Activated effector memory CD4-positive, alpha-beta T cell treated with Interleukin-2 at 50 U/mL for 16 hours (primary cell): ENCODE results near the gene OR8S1.
"Not testable (repeated sequence)": the region's sequence is repeated elsewhere in the genome, so short reads cannot be mapped to it uniquely, and the experiment has no call there.

Experiments
- DNase-seq: peaks from one replicate; pipeline ENCODE4 v3.0.0-alpha.2; 2020

Gene OR8S1, protein sequence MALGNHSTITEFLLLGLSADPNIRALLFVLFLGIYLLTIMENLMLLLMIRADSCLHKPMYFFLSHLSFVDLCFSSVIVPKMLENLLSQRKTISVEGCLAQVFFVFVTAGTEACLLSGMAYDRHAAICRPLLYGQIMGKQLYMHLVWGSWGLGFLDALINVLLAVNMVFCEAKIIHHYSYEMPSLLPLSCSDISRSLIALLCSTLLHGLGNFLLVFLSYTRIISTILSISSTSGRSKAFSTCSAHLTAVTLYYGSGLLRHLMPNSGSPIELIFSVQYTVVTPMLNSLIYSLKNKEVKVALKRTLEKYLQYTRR

DNA sequence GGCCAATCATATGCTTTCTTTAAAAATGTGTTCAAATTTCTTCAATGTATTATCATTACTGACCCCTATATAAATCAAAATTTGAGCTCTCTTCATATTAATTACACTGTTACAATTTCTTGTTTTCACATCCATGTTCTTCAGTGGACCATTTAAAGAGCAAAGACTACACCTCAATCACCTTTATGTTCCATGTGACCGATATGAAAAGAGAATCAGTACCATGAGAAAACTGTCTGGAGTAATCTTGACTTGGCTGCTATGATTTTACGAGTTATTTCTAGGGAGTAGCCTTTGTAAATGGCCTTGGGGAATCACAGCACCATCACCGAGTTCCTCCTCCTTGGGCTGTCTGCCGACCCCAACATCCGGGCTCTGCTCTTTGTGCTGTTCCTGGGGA is at the start of gene OR8S1:
Gene OR8S1 (plus strand): TSS at position 301 of the 400 bp plus-strand sequence. CDS start 0 bp downstream, at position 301.
- no peak for DNase-seq

DNA sequence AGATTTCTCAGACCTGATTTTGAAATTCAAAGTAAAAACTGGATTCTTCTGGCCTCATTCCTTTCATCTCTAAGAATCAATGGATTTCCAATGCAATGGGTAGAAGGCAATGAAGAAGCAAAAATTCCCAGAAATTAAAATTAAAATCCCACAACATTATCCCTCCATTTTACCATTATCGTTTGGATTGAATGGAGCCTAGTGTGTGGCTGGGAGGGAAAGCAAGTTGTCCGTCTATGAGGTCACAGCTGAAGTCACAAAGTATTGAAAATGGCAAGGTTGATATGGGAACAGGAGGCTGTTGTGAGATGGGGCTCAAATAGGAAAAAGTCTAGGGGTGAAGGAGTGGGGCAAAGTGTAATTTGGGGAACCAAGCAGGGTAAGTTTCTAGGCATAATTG is 43.2 kb upstream of the OR8S1 start, which contains the start of gene C12orf54:
Gene C12orf54 (plus strand): TSS at position 301 of the 400 bp plus-strand sequence. CDS start 799 bp downstream, outside the sequence.
- DNase-seq, result no peak

DNA sequence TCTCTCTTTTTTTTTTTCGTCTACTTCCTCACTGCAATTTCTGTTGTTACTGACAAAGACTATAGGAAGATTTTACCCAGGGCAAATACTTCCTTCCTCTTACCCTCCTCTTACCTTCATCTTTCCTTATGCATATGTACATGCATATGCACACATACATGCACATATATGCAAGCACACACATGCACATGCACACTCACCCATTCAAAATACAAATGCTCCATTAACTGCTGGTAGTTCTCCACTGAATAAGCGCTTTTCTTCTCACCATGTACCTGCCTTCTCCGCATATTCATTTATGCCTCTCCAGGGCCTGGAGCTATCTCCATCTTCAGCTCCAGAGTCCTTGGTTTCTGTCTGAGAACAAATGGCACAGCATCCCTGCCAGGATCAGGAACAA is 42.5 kb upstream of the OR8S1 start:
- DNase-seq, result no peak

DNA sequence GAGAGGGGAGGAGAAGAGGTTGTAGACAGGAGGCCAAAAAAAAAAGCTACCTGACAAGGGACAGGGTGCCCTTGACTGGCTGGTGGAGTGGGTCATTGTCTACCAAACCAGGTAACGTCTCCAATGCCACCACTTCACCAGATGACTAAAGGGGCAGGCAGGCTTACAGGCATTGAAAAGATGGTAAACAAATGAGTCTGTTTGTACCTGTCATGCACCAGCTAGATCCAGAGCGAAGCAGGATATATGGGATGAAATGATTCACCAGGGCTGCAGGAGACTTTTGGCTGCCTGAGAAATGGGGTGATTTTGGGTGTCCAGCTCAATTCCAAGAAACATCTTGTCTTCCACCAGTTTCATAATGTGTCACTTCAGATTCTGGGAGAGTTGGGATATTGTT is 39.2 kb upstream of the OR8S1 start:
- DNase-seq, result no peak

DNA sequence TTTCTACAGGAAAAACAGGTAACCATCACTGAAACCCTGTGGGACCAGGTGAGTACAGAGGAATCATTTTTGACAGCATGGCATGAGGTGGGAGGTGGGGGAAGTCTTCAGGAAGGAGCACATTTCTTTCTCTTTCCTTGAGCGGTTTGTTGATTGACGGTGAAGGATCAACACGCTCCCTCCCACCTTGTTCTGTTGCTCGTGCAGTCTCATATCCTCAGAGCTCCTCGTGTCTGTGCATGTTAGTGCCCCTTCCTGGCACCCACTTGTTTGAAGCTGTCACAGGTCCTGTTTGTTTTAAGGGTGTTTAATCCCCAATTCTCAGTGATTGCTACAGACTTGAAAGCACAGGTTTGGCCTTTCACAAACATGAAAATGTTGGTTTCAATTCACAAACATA is 38.8 kb upstream of the OR8S1 start:
- no peak for DNase-seq

DNA sequence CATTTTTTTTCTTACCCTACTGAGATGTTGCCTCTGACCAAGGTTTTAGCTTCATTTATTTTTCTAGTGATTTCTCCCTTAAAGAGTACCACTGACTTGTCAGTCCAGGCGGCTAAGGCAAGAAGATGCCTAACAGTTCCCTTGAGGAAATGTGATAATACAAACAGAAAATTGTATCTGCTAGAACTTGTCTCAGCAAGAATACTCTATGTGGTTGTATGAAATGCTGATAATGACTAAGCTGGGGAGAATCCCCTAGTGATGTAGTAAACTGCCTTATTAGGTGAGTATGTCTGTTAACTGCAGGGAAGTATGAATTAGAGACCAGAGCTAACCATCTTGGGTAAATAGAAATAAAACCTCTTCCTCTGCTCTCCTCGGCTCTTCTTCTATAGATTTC is 36.4 kb upstream of the OR8S1 start:
- DNase-seq, result no peak

DNA sequence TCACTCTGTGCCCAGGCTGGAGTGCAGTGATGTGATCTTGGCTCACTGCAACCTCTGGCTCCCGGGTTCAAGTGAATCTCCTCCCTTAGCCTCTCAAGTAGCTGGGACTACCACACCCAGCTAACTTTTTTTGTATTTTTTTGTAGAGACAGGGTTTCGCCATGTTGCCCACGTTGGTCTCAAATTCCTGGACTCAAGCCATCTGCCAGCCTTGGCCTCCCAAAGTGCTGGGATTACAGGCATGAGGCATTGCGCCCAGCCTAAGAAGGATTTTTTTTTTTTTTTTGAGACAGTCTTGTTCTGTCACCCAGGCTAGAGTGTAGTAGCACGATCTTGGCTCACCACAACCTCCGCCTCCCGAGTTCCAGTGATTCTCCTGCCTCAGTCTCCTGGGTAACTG is 36.0 kb upstream of the OR8S1 start:
- DNase-seq, result not testable (repeated sequence)

DNA sequence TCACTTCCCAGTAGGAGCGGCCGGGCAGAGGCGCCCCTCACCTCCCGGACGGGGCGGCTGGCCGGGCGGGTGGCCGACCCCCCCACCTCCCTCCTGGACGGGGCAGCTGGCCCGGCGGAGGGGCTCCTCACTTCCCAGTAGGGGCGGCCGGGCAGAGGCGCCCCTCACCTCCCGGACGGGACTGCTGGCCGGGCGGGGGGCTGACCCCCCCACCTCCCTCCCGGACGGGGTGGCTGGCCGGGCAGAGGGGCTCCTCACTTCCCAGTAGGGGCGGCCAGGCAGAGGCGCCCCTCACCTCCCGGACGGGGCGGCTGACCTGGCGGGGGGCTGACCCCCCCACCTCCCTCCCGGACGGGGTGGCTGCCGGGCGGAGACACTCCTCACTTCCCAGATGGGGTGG is 25.2 kb upstream of the OR8S1 start:
- DNase-seq, result not testable (repeated sequence)

DNA sequence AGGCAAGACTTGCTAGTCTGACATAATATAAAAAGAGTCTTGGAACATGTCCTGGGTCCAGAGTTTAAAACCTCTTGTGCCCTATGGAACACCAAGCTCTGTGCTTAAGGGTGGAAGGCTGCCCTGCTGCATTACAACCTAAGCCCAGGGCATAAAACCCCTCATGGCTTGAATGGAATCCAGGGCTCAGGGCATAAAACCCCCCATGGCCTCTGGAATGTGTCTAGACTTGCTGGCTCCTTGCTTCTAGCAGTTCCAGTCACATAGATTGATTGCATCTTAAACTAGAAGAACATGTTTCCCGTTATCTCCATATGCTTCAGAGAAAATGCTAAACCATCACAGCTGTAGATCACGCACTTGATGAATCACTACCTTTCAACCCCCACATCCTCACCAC is 18.6 kb upstream of the OR8S1 start:
- not testable (repeated sequence) for DNase-seq

DNA sequence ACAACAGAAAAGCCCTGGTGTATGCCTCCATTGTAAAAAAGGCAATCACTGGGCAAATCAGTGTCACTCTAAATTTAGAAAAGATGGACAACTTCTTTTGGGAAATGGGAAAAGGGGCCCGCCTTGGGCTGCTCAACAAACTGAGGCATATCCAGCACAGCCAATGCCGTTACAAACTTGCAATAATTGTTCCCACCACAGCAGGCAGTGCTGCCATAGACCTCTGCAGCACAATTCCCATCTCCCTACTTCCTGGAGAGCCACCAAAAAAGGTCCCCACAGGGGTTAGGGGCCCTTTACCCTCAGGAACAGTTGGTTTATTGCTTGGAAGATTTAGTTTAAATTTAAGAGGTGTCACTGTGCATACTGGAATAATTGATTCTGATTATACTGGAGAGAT is 16.4 kb upstream of the OR8S1 start:
- no peak for DNase-seq

DNA sequence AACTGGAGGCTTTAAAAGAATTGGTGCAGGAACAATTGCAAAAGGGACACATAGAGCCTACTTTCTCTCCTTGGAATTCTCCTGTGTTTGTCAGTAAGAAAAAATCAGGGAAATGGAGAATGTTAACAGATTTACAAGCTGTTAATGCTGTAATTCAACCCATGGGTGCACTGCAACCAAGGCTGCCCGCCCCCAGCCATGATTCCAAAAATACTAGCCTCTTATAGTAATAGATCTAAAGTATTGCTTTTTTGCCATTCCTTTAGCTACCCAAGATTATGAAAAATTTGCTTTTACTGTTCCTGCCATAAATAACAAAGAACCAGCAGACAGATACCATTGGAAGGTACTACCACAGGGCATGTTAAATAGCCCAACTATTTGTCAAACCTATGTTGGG is 15.3 kb upstream of the OR8S1 start:
- DNase-seq, result no peak

DNA sequence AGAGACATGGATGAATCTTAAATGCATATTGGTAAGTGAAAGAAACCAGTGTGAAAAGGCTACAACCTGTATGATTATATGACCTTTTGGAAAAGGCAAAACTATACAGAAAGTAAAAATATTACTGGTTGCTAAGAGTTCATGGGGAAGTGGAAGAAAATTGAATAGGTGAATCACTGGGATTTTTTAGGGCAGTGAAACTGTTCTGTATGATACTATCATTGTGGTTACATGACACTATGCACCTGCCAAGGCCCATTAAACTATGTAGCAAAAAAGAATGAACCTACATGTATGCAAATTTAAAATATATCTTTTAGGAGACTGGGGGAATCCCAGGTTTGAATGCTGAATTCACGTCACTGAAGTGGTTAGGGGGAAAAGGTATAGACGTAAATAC is 12.6 kb upstream of the OR8S1 start:
- no peak for DNase-seq

DNA sequence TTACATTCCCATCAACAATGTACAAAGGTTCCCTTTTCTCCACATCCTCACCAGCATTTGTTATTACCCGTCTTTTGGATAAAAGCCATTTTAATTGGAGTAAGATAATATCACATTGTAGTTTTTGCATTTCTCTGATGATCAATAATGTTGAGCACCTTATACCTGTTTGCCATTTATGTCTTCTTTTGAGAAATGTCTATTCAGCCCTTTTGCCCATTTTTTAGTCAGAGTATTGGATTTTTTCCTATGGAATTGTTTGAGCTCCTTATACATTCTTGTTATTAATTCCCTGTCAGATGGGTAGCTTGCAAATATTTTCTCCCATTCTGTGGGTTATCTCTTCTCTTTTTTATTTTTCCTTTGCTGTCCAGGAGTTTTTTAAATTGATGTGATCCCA is 10.7 kb upstream of the OR8S1 start:
- no peak for DNase-seq

DNA sequence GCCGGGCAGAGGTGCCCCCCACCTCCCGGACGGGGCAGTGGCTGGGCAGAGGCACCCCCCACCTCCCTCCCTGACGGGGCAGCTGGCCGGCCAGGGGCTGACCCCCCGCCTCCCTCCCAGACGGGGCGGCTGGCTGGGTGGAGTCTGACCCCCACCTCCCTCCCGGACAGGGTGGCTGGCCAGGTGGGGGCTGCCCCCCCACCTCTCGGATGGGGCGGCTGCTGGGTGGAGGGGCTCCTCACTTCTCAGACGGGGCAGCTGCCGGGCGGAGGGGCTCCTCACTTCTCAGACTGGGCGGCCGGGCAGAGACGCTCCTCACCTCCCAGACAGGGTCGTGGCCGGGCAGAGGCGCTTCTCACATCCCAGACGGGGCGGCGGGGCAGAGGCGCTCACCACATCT is 5.1 kb upstream of the OR8S1 start:
- not testable (repeated sequence) for DNase-seq

DNA sequence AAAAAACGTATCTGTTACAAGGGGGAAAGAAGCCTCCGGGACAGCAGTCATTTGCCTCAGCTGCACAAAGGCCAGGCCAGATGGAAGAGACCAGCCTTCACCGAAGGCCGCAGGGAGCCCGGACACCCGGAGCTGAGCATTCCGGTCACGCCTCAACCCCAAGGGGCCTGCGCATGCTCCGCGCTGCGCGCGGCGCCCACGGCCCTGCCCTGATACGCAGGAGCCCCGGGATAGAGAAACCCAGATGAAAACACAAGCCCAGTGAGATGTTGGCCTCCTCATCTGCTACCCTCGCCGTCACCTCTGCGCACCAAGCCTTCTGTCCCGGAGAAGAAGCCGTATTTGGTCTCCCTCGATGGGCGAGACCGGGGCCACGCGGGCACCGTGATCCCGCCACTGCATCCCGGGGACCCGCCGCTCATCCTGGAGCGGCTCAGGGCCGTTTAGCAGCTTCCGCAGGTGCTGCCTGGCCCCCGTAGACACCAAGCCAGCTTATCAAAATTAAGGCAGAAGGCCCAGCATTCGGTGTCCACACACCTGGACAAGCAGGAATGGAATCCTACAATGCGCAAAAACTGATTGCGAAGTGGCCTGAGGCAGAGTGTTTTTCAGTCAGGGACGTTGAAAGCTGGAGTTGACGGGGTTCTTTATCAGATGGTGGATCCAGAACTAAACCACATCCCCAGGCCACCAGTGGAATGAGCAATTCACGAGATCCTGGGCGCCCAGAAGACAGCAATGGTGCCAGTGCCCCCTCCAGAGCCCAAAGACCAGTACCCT is 2.6 kb downstream of the OR8S1 start:
- no peak for DNase-seq

DNA sequence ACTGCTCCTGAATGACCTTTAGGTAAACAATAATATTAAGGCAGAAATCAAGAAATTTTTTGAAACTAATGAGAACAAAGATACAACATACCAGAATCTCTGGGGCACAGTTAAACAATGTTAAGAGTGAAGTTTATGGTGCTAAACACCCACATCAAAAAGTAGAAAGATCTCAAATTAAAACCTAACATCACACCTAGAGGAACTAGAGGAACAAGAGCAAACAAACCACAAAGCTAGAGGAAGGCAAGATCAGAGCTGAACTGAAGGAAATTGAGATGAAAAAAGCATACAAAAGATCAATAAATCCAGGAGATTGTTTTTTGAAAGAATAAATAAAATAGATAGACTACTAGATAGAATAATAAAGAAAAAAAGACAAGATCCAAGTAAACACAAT is 7.2 kb downstream of the OR8S1 start:
- no peak for DNase-seq

DNA sequence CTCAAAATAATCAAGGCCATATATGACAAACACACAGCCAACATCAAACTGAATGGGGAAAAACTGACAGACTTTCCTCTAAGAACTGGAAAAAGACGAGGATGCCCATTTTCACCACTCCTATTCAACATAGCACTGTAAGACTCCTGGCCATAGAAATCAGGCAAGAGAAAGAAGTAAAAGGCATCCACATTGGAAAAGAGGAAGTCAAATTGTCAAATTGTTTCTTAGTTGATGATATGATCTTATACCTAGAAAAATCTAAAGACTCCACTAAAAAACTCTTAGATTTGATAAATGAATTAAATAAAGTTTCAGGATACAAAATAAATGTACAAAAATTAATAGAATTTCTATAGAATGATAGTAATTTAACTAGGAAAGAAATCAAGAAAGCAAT is 11.2 kb downstream of the OR8S1 start:
- no peak for DNase-seq

DNA sequence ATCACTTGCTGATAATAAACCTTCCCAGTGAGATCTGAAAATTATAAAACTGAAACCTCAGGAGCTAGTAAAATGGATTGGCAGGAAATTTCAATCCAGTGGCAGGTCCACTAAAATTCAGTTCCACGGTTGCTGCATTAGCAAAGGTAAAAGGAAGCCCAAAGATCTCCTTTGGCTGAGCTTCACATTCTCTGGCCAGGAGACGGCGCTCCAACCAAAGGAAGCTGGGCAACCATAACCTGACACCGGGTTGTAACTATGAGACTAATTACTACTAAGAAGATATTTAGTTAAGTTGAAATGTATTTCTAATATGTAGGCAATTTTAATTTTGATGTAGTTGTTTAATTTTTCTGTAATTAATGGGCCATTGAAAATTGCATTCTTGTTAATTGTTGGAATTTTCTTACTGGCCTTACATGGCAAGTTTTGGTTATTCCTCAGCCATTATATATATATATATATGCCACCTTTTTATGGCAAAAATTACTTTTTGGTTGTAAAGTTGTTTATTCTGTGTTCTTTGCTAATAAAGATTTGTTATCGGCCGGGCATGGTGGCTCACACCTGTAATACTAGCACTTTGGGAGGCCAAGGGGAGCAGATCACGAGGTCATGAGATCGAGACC is 17.0 kb downstream of the OR8S1 start:
- DNase-seq, result peak; percentile 31

DNA sequence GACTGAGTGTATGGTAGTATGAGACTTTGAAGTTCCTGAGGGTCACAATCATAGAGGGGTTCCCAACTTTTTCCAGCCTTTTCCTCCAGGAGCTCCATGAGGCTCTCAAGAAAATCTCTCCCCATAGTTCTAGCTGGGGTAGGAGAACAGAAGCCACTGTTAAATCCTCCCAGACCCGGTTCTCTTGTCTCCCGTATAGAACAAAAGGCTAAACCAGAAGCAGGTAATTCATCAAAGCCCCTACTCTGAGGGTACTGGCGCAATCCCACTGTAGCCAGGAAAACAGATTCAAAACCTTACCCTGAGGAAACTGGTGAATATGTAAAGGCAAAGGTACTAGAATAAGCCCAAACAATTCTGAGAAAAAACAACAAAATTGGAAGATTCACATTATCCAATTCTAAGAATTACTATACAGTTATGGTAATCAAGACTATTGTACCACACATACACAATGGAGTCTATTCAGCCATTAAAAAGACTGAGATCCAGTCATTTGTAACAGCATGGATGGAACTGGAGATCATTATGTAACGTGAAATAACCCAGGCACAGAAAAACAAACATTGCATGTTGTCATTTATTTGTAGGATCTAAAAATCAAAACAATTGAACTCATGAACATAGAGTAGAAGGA is 20.5 kb downstream of the OR8S1 start:
- no peak for DNase-seq

DNA sequence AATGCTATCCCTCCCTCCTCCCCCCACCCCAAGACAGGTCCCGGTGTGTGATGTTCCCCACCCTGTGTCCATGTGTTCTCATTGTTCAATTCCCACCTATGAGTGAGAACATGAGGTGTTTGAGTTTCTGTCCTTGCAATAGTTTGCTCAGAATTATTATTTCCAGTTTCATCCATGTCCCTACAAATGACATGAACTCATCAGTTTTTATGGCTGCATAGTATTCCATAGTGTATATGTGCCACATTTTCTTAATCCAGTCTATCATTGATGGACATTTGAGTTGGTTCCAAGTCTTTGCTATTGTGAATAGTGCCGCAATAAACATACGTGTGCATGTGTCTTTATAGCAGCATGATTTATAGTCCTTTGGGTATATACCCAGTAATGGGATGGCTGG is 21.6 kb downstream of the OR8S1 start:
- not testable (repeated sequence) for DNase-seq

DNA sequence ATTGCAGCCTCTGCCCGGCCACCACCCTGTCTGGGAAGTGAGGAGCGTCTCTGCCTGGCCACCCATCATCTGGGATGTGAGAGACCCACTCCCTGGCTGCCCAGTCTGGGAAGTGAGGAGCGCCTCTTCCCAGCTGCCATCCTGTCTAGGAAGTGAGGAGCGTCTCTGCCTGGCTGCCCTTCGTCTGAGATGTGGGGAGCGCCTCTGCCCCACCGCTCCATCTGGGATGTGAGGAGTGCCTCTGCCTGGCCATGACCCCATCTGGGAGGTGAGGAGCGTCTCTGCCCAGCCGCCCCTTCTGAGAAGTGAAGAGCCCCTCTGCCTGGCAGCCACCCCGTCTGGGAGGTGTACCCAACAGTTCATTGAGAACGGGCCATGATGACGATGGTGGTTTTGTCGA is 26.2 kb downstream of the OR8S1 start:
- not testable (repeated sequence) for DNase-seq

DNA sequence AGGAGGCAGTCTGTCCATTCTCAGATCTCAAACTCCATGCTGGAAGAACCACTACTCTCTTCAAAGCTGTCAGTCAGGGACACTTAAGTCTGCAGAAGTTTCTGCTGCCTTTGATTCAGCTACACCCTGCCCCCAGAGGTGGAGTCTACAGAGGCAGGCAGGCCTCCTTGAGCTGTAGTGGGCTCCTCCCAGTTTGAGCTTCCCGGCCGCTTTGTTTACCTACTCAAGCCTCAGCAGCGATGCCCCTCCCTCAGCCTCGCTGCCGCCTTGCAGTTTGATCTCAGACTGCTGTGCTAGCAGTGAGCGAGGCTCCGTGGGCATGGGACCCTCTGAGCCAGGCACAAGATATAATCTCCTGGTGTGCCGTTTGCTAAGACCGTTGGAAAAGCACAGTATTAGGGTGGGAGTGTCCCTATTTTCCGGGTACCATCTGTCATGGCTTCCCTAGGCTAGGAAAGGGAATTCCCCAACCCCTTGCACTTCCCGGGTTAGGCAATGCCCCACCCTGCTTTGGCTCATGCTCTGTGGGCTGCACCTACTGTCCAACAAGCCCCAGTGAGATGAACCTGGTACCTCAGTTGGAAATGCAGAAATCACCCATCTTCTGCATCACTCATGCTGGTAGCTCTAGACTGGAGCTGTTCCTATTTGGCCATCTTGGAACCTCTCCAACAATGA is 28.4 kb downstream of the OR8S1 start:
- peak; percentile 21 for DNase-seq

DNA sequence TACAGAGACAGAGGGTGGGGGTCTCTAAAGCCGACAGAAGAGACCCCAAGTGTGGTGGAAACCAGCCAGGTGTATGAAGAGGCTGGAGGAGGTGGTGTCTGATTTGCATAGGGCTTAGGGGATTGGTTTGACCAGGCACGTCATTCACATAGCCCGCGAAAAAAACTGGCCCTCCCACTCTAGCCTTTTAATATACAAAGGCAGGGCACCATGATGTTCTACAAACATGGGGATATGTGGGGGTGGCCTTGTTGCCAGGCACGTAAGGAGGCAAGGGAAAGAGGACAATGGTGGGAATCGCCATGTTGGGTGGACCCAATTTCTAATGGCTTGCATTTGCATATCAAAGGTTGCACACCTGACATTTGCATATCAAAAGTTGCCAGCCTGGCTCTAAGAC is 31.2 kb downstream of the OR8S1 start:
- no peak for DNase-seq
